Middle frontal gyrus (tissue), 1 donor: ENCODE results near the gene IRS1.

Source experiments
- DNase-seq: peaks from one replicate; pipeline ENCODE4 v3.0.0-alpha.2; 2015; ENCODE audit warnings: low spot score; ENCODE audit errors: extremely low spot score

IRS1 gene

DNA sequence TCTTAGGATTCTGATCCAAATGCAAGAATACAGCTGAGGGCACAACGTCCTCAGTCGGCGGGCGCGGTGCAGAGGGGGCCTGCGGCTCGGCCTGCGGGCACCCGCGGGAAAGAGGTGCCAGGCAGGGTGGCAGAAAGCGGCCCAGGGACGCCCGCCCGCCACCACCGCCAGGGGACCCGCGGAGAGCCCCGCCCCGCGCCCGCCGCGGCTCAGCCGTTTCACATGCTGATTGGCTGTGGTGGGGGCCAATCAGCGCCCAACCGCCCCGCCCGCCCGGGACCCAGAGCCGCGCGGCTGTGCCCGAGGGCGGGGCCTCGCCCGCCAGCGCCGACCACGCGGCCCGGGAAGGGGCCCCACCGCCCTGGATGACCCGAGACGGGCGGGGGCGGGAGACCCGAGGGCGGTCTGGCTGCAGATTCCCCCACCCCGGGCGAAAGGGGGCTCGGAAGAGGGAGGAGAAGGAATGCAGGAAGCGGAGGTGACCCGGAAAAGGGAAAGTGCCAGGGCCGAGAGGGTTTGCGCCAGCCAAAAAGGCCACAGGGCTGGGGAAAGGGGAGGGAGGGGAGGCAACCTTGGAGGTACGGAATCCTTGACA, 8.0 kb downstream of the IRS1 start:
- DNase-seq = peak; percentile 77

- DNase-seq = peak; percentile 23
These were observed 8.5 kb downstream of the IRS1 start for GRCh38 chr2:226791056-226791486.

DNA sequence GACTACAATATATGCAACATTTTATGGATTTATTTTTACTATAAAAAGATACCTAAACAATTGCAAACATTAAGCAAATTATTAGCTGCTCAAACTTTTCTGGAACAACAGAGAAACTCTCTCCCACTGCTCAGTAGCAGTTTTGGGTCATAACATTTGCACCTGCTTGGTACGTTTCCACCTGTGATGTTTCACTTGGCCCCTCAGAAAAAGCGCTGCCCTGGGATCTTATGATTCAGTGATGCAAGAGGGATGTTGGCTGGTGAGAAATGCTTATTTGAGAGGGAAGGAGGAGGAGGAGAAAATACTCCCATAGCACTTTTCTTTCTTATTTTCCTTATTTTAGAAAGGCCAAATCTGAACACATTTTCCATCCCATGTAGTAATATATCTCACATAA, 9.2 kb downstream of the IRS1 start:
- no peak for DNase-seq

DNA sequence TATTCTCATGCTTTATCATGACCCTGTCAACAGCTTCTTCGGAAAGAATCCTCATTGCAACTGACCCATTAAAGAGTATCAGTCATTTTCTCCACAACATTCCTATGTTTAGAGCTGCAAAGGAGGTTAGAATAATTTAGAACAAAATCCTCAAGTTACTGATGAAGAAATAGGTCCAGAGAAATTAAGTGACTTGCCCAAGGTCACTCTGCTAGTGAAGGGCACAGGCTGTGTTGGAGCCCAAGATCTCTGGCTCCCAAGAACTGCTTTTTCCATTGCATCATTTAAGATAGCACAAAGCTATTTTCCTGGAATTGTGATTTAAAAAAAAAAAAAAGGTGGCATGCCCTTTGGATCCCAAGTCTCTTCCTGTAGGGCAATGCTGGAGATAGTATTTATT, 9.6 kb downstream of the IRS1 start:
- no peak for DNase-seq

- DNase-seq = no peak
These were observed 10.6 kb downstream of the IRS1 start for GRCh38 chr2:226788881-226789490.

DNA sequence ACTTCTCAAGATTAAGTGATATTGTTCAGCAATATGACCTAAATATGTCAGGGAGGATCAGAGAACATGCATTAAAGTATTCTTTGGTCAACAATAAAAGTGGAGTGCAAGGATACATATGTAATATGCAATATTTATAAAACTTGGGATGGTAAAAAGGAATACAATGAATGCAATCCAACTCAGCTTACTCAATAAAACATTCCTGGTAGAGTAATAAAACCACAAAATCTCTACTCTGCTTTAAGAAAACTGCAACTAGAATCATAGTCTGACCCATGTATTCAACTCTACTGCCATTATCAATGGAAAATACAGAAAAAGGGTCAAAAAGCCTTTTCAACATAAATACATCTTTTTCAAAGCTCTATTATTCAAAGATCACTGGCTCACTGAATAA, 11.6 kb downstream of the IRS1 start:
- no peak for DNase-seq

DNA sequence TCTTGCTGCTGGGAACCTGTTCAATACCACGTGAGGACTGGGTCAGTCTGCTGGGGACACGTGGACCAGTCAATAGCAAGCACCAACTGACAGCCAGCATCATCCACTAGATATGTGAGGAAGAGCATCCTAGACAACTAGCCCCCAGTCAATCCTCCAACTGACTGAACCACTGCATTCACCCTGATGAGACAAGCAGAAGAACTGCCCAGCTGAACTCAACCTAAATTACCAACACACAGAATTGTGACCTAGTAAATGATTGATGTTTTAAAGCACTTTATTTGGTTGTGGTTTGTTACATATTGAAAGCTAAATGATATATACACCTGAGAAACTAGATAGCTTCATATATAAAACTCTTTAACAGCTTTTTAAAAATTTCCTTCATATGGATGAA, 15.7 kb downstream of the IRS1 start:
- DNase-seq = no peak

- no peak for DNase-seq
These were observed 17.4 kb downstream of the IRS1 start for GRCh38 chr2:226782092-226782713.

DNA sequence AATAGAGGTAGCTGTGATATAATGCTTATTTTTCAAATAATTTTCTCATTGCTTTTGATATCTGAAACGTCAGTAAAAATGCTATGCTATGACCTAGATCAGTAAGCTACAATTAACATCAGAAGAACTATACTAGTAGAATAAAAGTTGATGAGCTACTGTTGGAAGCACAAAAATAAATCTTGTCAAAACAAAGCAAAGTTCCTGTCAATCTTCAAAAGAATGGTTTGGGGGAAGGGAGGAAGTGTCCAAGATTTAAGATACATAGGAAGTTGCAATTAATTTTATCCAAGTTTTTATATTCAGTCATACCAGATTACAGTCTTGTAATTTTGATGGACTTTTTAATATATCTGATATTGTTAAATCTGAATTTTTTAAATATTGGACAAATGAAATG, 19.2 kb downstream of the IRS1 start:
- DNase-seq = no peak

DNA sequence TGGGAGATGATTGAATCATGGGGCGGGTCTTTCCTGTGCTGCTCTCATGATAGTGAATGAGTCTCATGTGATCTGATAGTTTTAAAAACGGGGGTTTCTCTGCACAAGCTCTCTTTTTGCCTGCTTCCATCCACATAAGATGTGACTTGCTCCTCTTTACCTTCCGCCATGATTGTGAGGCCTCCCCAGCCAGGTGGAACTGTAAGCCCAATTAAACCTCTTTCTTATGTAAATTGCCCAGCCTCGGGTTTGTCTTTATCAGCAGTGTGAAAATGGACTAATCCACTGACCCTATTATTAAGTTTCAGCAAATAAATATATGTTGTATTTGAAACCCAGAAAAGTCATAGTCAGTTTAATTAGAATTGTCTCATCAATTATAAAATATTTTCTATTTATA, 22.0 kb downstream of the IRS1 start:
- DNase-seq = no peak

DNA sequence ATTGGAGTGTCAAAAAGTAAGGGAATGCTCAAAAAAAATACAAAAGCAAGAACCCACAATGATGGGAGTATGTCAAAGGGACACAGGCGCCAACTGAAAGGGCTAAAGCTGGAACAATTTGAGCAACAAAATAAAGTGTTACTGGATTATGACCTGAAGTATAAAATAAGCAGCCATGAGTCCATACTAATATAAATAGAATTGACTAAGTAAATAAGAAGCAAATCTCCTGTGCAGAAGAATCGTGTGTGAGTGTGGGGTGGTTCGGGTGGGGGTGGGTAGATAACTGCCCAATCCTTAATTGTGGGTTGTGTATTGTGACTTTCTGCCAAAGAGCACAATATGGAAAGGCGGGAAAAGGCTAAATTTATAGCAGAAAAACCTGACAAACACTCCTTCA, 23.5 kb downstream of the IRS1 start:
- no peak for DNase-seq

DNA sequence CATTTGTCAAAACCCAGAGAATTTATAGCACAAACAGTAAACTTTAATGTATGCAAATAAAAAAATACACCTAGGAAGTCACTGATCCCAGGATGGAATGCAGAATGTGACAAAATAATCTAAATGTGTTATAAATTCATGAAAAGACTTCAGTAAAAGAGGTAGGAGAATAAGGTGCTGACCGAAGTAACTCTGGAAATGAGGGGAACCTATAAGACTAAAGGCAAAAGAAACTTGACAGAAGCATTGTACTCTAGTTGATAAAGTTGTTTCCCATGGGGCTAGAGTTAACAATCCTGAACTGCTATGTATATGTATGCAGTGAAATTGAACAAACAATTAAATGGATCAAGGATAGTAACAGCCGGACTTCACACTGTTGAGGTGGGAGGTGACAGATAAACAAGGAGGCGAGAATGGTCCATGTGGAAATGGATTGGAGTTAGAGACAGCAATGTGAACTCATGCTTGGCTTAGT, 24.5 kb downstream of the IRS1 start:
- DNase-seq = no peak

GRCh38 chr2:226773291-226773690, 26.3 kb downstream of the IRS1 start:
- DNase-seq = no peak

- no peak for DNase-seq
These were observed 27.0 kb downstream of the IRS1 start for GRCh38 chr2:226772389-226773179.

DNA sequence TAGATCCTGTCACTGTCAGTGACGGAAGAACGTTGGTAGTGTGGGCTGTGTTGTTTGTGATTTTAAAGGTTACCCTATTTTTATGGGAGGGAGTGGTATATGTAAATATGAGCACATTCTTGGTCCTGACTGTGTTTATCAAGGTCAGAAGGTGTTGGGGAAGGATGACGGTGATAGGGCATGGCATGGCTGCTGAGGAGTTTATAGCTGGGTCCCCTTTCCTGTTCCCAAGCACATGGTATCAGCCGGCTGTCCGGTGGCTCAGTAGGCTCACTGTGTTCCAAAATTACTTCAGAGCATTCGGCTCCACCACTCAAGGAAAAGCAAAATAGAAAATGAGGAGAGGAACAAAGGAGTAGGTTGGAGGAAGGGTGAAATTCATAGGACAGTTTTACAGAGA, 28.6 kb downstream of the IRS1 start:
- no peak for DNase-seq

DNA sequence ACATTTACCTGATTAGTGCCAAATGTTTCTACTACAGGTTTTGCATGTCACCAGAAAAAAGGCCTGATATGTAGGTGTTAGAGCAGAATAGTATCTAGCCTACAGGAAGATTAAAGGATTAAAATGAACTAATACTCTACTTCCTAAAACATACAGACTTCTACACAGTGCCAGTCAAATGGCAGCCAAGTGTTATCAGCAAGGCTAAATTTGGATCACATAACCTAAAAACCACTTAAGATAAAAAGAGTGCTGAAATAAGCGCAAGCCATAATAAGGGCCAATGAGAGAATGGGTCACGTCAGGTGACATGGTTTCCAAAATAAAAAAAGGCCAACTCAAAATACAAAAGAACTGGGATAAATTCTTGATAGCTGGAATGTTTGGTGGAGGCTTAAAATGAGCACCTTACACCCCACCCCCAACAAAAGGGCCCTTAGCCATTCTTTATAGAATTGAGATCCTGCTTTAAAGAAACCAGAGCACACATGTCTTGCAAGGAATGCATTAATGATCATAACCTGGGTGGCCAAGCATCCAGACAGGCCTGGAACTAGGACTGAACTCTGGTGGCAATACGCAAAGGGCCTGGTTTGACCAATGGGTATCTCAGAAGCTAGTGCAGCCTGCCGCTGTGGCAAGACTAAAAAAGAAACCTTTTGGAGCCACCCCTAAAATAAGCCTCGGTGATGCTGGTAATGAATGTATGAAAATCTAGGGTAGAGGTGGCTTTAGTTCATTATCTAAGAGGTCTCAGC, 32.4 kb downstream of the IRS1 start:
- DNase-seq = no peak

DNA sequence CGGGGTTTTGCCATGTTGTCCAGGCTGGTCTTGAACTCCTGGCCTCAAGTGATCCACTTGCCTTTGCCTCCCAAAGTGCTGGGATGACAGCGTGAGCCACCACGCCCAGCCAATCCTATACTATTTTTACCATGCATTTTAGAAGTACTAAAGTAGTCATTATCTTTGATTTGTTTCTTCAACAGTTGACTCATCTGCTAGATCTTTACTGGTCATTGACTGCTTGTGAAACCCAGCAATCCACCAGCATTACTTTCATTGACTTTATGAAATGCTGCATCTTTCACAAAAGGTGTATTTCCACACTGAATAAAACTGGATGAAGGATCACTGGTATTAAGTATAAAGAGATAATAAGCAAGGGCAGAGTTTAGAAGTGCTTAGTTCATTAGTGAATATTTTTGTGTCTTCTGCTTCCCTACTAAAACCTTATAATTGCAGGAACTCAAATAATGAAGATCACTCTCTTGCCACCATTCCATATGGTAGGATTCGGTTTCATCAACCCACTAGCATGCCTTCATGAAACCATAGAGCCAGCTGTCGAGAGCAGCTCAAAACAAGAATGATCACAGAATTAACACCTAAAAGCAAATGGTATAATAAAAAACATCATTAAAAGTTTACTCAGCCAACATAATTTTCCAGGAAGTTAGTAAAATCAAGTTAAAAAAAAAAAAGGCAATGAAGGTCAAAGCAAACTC, 33.1 kb downstream of the IRS1 start:
- no peak for DNase-seq

DNA sequence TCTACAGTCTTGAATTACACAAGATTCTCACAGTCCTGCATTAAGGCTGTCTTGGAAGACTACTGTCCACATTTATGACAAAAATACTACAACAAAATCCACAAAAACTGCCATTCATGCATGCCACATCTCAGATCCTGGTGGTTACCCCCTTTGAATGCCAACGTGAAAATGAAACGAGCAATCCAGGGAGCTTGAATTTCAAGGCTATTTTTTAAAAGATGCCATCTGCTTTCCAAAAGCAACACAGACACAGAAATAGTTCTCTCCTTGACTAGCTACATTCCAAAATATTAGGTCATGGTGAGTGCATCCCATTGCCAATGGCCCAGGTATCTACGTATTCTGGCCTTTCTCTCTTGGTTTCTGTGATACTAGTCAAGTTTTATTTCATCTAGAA, 36.3 kb downstream of the IRS1 start:
- no peak for DNase-seq

- DNase-seq = no peak
These were observed 38.4 kb downstream of the IRS1 start for GRCh38 chr2:226761195-226761583.

- no peak for DNase-seq
These were observed 39.0 kb downstream of the IRS1 start for GRCh38 chr2:226760412-226761194.
